HUES64 (cell line): ENCODE results near the gene ACTR6.
"Not testable (repeated sequence)": the region's sequence is repeated elsewhere in the genome, so short reads cannot be mapped to it uniquely, and the experiment has no call there.

Experiments used
- H3K27ac ChIP-seq: 2 replicates; pipeline ENCODE4 v1.7.0; 2013; ENCODE audit warnings: low read depth, low read length, inconsistent platforms
- H3K27me3 ChIP-seq: 2 replicates; pipeline ENCODE4 v1.6.1; 2013; ENCODE audit warnings: mild to moderate bottlenecking, low read length; ENCODE audit not compliant: insufficient read depth
- H3K36me3 ChIP-seq: 2 replicates; pipeline ENCODE4 v1.6.1; 2013; ENCODE audit warnings: mild to moderate bottlenecking, low read length; ENCODE audit not compliant: insufficient read depth
- H3K4me1 ChIP-seq: 2 replicates; pipeline ENCODE4 v1.6.1; 2013; ENCODE audit warnings: mild to moderate bottlenecking, low read length, moderate library complexity; ENCODE audit not compliant: insufficient read depth
- H3K4me3 ChIP-seq: 2 replicates; pipeline ENCODE4 v1.5.1; 2013; ENCODE audit warnings: mild to moderate bottlenecking, low read length, moderate library complexity
- H3K9ac ChIP-seq: 2 replicates; pipeline ENCODE4 v1.6.1; 2013; ENCODE audit warnings: mild to moderate bottlenecking, low read depth, low read length
- H3K9me3 ChIP-seq: 2 replicates; pipeline ENCODE4 v1.6.1; 2013; ENCODE audit warnings: low read depth, low read length; ENCODE audit not compliant: insufficient read depth
- WGBS: fragments of 150-250, 120-280 bp; methylation state at CpG from one replicate; pipeline ENCODE4 v1.1.7; 2013; ENCODE audit warnings: missing lambda C conversion rate; 5-methylcytosine and 5-hydroxymethylcytosine counted together

Gene ACTR6

DNA sequence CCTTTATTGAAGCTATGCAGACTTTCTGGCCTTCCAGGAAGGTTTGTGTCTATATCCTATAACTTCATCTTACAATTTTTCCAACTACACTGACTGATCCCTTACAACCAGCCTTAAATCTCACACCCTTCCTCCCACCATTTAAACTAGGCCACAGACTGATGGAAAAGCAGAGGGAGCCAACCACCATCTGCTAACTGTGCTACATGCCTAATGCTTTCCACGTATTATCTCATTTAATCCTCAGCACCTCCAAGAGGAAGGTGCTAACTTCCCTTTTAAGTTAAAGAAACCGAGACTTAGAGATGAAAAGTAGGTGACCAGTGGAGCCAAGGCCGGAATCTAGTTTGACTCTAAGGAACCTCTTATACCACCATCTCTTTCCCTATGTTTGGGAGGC, 35.3 kb upstream of the ACTR6 start:
- 100% methylated on average over 3 of the region's 3 CpGs for WGBS
- Histone ChIP-seq H3K4me3 (no peak overlapping the region), H3K27me3 (no peaks in the 10 kb centered on the region), H3K9me3 (no peaks in the 10 kb centered on the region), H3K4me1 (peaks cover 21% of the 10 kb centered on the region), H3K36me3 (peaks cover 14% of the 10 kb centered on the region), H3K27ac (no peak overlapping the region), H3K9ac (no peak overlapping the region)

- Histone ChIP-seq H3K36me3 (peaks cover 14% of the 10 kb centered on the region), H3K27ac (no peak overlapping the region), H3K4me1 (peaks cover 21% of the 10 kb centered on the region), H3K9ac (no peak overlapping the region), H3K4me3 (no peak overlapping the region), H3K27me3 (no peaks in the 10 kb centered on the region), H3K9me3 (no peaks in the 10 kb centered on the region)
- 95% methylated on average over 10 of the region's 10 CpGs for WGBS
Observed at GRCh38 chr12:100166232-100166631, 34.4 kb upstream of the ACTR6 start.

DNA sequence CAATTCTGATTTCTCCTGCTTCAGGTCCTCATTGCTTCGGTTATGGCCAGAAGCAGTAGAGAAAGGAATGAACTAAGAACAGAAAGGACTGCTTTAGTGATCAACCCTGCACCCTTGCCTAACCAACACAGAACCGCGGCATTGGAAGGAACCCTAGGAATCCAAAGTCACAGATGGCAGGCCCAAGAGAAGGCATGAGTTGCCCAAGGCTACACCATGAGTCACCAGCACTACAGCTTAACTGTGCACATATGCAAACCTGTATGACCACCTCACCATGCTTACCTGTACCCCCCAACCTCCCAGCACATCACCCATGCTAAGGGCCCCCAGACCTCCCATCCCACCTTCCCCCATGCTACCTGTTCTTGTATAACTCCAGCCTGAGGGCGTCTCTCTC, 32.1 kb upstream of the ACTR6 start:
- H3K27ac ChIP-seq, result no peak overlapping the region
- H3K9ac ChIP-seq, result no peak overlapping the region; the same call in 1 of the 2 replicates
- no peak overlapping the region for H3K4me3 ChIP-seq
- H3K9me3 ChIP-seq, result no peaks in the 10 kb centered on the region
- 91% methylated on average over 4 of the region's 4 CpGs for WGBS
- H3K27me3 ChIP-seq, result no peaks in the 10 kb centered on the region
- peaks cover 21% of the 10 kb centered on the region for H3K36me3 ChIP-seq
- H3K4me1 ChIP-seq, result peaks cover 11% of the 10 kb centered on the region

DNA sequence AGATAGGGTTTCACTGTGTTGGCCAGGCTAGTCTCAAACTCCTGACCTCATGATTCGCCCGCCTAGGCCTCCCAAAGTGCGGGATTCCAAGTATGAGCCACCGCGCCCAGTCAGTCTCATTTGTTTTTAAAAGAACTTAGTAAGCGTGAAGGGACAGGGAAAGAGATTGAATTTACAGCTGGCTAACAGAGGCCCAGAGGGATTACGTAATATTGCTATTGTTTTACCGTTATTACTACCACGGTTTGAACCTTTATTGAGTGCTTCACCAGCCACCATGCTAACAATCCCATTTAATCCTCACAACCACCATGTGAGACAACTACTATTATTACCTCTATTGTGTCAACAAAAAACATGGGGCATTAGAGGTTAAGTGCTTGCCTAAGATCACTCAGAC, 31.3 kb upstream of the ACTR6 start:
- Histone ChIP-seq H3K27me3 (no peaks in the 10 kb centered on the region), H3K9ac (no peak overlapping the region), H3K9me3 (no peaks in the 10 kb centered on the region), H3K36me3 (peaks cover 21% of the 10 kb centered on the region), H3K4me3 (no peak overlapping the region), H3K4me1 (peaks cover 6% of the 10 kb centered on the region; the same call in 1 of the 2 replicates), H3K27ac (no peak overlapping the region)
- 96% methylated on average over 9 of the region's 9 CpGs for WGBS

DNA sequence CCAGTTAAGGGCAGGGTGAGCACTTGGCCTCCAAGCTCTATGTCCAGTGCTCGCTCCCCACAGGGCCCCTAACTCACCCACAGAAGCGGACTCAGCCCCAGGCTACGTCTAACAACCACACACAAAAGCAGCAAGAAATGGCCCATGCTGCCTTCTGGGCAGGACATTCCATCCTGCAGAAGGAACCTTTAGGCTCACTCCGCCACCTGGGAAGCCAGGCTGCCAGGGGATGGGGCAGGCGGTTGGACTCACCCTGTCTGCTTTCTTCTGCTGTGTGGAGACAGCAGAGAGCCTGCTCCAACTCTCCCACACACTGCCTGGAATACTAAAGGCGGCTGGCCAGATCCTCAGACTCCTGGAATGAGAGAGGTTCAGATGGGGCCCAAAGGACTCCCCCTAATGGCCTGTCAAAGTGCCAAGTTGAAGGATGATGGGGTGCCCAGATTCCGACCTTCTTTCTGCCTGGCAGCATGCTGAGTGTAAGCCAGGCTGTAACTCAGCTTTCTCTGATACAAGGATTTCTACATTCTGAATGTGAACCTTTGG, 30.2 kb upstream of the ACTR6 start:
- H3K27ac ChIP-seq, result no peak overlapping the region
- H3K9me3 ChIP-seq, result no peaks in the 10 kb centered on the region
- no peaks in the 10 kb centered on the region for H3K27me3 ChIP-seq
- no peaks in the 10 kb centered on the region for H3K4me1 ChIP-seq
- no peak overlapping the region for H3K9ac ChIP-seq
- WGBS, result 90% methylated on average over 7 of the region's 7 CpGs
- peaks cover 16% of the 10 kb centered on the region for H3K36me3 ChIP-seq
- no peak overlapping the region for H3K4me3 ChIP-seq

DNA sequence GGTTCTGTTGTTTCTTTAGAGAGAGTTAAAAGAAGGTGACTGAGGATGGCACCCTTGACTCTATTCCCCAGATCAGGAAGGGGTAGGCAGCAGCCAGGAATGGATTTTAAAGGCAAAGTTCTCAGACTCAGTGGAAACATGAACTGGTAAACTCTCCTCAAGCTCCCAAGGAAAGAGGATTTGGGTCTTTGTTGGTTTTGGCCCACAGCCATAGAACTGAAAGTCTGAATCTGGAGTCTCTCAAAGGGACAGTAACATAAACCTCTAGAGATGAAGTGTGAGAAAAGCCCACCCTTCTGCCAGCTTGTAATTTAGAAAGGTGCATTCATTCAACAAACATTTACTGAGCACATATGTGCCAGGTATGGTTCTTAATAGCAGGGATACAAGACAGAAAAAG, 29.4 kb upstream of the ACTR6 start:
- no peaks in the 10 kb centered on the region for H3K9me3 ChIP-seq
- no peak overlapping the region for H3K4me3 ChIP-seq

DNA sequence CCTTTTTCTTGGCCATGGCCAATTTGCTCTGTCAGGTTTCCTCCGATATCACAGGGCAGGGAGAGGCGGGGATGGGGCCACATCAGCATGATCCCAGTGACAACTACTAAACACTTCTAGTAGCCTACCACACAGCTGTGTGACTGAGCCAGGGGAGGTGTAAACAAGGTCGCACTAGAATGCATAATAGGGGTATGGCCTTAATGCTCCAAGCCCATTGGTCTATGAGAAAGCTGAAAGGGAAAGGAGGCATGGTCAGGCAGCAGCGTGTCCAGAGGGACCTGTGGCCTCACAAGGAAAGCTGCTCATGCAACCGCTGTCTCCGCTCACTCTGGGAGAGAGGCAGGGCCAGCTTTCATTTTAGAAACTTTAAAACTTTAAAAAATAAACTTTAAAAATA, 27.5 kb upstream of the ACTR6 start:
- no peak overlapping the region for H3K27ac ChIP-seq
- no peaks in the 10 kb centered on the region for H3K4me1 ChIP-seq
- H3K27me3 ChIP-seq, result no peaks in the 10 kb centered on the region
- WGBS, result 86% methylated on average over 6 of the region's 6 CpGs
- peaks cover 14% of the 10 kb centered on the region; the same call in 1 of the 2 replicates for H3K36me3 ChIP-seq
- H3K9ac ChIP-seq, result no peak overlapping the region
- H3K4me3 ChIP-seq, result no peak overlapping the region
- no peaks in the 10 kb centered on the region for H3K9me3 ChIP-seq

More for the DNA sequence above, 29.4 kb upstream of the ACTR6 start:
- Histone ChIP-seq H3K9ac (no peak overlapping the region), H3K27ac (no peak overlapping the region), H3K4me1 (no peaks in the 10 kb centered on the region), H3K27me3 (no peaks in the 10 kb centered on the region), H3K36me3 (peaks cover 10% of the 10 kb centered on the region)

DNA sequence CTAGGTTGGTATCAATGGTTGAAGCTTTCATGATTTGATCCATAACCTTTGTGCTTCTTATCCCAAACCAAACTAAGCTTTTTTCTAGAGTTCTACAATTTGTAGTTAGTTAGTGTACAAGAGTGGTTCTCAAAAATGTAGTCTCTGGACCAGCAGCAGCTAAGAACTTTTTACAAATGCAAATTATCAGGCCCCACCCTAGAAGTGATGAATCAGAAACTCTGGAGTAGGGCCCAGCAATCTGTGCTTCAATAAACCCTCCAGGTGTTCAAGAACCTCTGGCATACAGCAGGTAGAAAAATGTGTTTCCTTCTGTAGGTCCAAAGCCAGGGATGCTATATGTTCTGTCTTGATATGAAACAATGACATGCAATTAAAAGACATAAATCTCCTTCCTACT, 26.1 kb upstream of the ACTR6 start:
- no peak overlapping the region for H3K9ac ChIP-seq
- no peaks in the 10 kb centered on the region for H3K9me3 ChIP-seq
- H3K27ac ChIP-seq, result no peak overlapping the region
- H3K4me1 ChIP-seq, result no peaks in the 10 kb centered on the region
- H3K27me3 ChIP-seq, result no peaks in the 10 kb centered on the region
- peaks cover 19% of the 10 kb centered on the region for H3K36me3 ChIP-seq
- no peak overlapping the region for H3K4me3 ChIP-seq

GRCh38 chr12:100176493-100176892, 24.1 kb upstream of the ACTR6 start:
- peaks cover 26% of the 10 kb centered on the region for H3K36me3 ChIP-seq
- 92% methylated on average over 8 of the region's 8 CpGs for WGBS

GRCh38 chr12:100179252-100179651, 21.4 kb upstream of the ACTR6 start:
- H3K27ac ChIP-seq, result no peak overlapping the region
- H3K36me3 ChIP-seq, result peaks cover 19% of the 10 kb centered on the region
- no peak overlapping the region for H3K9ac ChIP-seq
- no peaks in the 10 kb centered on the region for H3K9me3 ChIP-seq
- 0 out of 2 replicates have a peak, but pooled peaks cover 3% of the 10 kb centered on the region for H3K4me1 ChIP-seq
- no peak overlapping the region for H3K4me3 ChIP-seq
- H3K27me3 ChIP-seq, result no peaks in the 10 kb centered on the region
- WGBS, result 87% methylated on average over 2 of the region's 2 CpGs

More at GRCh38 chr12:100176493-100176892, 24.1 kb upstream of the ACTR6 start:
- H3K9ac ChIP-seq, H3K27me3 ChIP-seq, H3K4me3 ChIP-seq, H3K9me3 ChIP-seq, H3K27ac ChIP-seq, H3K4me1 ChIP-seq: not testable (repeated sequence)

- WGBS, result 97% methylated on average over 8 of the region's 8 CpGs
- 0 out of 2 replicates have a peak, but pooled peaks cover 3% of the 10 kb centered on the region for H3K4me1 ChIP-seq
- H3K27ac ChIP-seq, result no peak overlapping the region
- no peaks in the 10 kb centered on the region for H3K27me3 ChIP-seq
- H3K4me3 ChIP-seq, result no peak overlapping the region
- no peak overlapping the region for H3K9ac ChIP-seq
- H3K36me3 ChIP-seq, result peaks cover 10% of the 10 kb centered on the region; the same call in 1 of the 2 replicates
- H3K9me3 ChIP-seq, result no peaks in the 10 kb centered on the region
Observed at GRCh38 chr12:100184549-100185145, 16.0 kb upstream of the ACTR6 start.
